Fibroblast of lung (primary cell): Measurements from ENCODE around the gene TEX13D.

Source experiments
- EZH2 ChIP-seq: IDR thresholded peaks from 2 replicates; pipeline ENCODE4 v1.5.1; 2012; ENCODE audit warnings: low read length, control low read depth, mild to moderate bottlenecking; ENCODE audit errors: missing control alignments
- TF ChIP-seq, protein P1 (sequence below), 2 donors: IDR thresholded peaks in 1 of 2; conservative IDR thresholded peaks in 1 of 2; 1 replicate in 1 of 2; 2 replicates in 1 of 2; pipeline ENCODE4 v1.5.1; 2011 to 2012; ENCODE audit warnings: low read length in 2 of 2, control low read depth in 1 of 2, inconsistent platforms in 1 of 2, low read depth in 1 of 2, mild to moderate bottlenecking in 1 of 2

DNA sequence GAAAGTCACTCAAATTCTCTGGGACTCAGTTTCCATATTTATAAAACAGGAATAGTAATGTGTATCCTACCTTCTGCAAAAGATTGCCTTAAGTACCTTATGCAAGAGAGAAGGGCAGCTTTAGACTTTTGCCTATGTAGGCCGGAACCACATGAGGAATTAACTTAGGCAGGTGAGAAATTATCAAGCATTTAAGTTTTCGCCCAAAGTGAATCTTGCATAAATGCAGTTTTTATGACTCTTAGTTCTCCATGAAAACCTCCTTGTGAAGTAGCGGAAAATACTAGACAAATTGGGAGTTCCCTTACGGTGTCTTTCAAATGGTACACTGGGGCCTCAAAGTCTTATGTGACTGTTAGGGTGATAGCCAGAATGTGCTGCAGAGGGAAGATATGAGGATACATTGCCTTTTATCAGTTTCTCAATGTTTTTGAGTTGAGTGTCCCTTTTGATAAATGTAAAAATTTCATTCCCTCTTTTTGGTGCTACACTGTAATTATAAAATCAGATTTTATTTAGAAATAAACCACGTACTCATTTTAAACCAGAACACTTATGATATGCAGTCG lies 16.5 kb downstream of the TEX13D start:
- TF ChIP-seq, protein P1, sequence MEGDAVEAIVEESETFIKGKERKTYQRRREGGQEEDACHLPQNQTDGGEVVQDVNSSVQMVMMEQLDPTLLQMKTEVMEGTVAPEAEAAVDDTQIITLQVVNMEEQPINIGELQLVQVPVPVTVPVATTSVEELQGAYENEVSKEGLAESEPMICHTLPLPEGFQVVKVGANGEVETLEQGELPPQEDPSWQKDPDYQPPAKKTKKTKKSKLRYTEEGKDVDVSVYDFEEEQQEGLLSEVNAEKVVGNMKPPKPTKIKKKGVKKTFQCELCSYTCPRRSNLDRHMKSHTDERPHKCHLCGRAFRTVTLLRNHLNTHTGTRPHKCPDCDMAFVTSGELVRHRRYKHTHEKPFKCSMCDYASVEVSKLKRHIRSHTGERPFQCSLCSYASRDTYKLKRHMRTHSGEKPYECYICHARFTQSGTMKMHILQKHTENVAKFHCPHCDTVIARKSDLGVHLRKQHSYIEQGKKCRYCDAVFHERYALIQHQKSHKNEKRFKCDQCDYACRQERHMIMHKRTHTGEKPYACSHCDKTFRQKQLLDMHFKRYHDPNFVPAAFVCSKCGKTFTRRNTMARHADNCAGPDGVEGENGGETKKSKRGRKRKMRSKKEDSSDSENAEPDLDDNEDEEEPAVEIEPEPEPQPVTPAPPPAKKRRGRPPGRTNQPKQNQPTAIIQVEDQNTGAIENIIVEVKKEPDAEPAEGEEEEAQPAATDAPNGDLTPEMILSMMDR (conservative IDR thresholded peaks at IDR 0.05 in 1 of 2, IDR thresholded peaks at IDR 0.05 in 1 of 2; ENCODE audit: low read depth in 1 of 2, low read length in 2 of 2): no peak
- TF ChIP-seq EZH2: no peak
